GM19463 (cell line): Measurements from ENCODE around the gene FREM2.
A peak's percentile ranks its signal among the peaks of the same experiment; 100 is the strongest.

Source experiments
- ATAC-seq: cut with Tn5 transposase; IDR thresholded peaks from one replicate; pipeline ENCODE4 v1.9.1; 2021; ENCODE audit warnings: mild to moderate bottlenecking, moderate library complexity; ENCODE audit not compliant: unreplicated experiment

The FREM2 gene

DNA sequence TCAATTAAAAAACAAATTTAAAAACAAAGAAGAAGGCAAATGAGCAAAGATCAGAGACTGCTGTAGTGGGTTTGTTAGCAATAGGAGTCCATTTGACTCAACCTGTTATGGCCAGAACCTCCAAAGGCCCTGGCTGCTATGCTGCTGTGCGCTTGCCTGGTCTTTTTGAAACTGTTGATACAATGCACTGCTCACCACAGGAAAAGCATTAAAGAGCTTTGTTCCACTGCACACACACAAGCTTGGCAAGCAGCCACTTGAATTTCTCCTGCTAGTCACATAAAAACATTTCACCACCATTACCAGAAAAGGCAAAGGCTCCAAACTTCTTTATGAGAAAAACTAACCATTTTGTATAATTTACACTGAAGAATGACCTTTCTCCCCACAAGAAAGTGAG is 132.2 kb downstream of the FREM2 start:
- ATAC-seq = no peak

DNA sequence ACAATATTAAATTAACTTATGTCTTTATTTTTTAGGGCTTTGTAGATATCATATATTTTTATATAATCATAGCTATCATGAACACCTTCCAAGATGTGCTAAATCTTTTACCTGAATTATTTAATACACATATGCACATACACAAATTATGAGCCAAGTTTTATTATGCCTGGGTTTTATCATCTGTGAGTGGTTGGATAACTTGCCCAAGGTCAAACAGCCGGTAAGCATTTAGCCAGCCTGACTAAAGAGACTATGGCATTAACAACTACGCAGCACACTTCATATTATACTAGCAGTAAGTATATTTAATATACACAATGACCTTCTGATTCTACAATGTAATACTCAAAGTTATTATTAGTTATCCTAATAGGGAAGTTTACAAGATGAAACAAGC is 132.7 kb downstream of the FREM2 start:
- no peak for ATAC-seq

DNA sequence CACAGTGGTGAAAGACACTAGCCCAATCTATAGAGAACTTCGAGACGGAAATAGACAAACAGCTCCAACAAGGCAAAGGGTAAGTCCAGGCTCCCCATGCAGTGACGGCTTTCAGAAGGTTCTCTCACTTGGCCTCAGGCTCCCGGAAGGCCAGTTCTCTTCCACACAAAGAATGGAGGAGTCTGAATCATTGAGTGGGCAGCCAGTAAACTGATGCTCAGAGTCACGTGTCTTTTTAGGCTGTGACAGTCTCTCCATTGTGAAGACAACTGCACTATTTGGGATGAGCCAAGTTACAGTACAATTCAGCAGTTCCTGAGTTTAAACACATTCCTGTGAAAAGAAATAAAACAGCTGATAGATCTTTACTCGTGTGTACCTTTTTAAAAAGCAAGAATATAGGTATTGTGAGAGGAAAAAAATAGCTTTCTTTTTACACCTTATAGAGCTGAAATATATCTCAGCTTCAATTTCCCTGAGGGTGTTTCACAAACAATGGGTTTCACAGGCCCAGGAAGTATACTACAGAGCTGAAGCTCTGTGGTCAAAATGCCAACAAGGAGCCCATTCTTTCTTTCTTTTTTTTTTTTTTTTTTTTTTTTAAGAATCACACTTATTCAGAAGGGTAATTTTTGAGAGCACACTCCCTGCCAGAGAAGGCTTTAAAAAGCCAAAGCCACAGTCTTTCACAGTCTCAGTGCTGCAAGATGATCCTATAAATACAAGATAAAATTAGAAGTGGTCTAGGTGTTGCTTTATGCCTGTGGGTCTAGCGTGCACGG is 135.1 kb downstream of the FREM2 start:
- no peak for ATAC-seq

DNA sequence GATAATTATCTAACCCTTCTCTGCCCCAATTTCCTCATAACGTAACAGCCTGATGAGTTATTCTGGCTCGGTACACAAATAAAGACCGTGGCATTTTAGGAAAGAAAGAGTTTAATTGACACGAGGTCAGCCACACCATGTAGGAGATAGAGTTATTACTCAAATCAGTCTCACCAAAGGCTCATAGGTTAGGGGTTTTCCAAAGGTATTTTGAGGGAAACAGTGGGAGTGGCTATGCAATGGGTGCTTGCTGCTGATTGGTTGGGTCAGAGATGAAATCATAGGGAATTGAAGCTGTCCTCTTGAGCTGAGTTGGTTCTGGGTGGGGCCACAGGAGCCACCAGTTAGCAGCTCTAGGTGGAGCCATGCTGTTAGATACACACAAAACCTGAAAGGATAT is 137.5 kb downstream of the FREM2 start:
- ATAC-seq = peak; percentile 73

DNA sequence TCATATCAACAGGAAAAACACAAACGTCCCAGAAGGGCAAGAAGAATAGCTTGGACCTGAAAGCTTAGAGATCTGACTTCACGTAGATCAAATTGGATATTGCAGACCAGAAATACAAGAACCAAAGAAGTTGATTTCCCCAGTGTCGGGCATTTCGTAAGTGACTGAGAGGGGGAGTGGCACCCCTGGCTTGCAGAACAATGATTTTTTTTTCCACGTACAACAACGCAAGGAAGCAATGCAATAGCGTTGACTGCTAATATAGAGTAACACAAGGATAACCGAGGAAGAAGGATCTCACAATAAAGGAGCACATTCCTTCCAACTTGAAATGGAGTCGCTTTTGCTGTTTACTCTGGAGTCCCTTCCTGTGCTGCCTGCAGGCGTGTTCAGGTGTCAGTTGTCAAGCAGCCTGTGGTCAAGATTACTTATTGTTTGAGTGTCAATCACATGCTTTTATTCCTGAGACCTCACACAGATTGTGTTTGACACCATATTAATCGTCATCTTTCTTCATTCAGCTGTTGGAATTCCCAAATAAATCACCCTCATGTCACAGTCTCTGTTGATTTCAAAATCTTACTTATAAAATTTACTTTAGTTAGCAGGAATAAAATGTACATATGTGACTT is 139.4 kb downstream of the FREM2 start:
- no peak for ATAC-seq

DNA sequence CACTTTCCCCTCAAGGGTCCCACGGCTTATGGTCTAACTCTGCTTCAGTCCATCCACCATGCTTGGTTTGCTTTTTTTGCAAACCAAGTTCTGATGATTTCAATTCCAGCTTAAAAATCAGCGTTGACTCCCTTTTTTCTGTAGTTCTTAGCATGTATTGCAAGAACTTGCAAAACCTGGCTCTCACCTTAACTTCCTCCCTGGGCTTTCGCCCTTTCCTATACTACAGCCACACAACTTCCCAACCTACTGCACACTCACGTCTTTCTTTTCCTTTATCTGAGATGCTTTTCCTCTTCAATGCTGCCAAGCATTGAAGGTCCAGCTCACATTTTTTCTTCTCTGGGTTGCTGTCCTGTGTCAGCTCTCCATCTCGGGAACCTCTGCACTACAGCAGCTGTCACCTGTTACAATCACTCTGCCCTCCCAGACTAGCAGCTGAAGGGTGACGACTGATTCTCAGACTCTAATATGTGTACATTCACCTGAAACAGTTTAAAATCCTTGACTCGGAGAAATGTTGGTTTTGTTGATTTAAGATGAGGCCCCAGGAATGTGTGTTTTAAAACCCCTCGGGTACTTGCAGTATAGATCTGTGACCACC is 143.7 kb downstream of the FREM2 start:
- no peak for ATAC-seq

DNA sequence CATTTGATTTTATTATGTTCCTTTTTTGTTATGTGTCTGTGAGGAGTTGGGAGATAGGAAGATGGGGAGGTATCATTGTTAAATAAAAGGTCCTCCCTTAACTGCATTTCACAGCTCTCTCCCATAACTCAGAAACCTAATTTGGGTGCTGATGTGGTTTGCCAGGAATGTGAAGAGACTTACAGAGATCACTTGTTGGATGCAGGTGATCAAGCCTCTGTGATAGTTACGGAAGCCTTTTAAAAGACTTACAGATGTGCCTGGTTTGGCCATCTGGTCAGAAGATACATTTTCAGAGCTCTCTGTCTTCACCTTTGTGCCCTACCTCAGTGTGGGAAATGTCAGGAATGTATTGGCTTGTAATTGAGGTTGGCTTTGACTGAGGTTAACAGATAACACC is 157.7 kb downstream of the FREM2 start:
- ATAC-seq = no peak

DNA sequence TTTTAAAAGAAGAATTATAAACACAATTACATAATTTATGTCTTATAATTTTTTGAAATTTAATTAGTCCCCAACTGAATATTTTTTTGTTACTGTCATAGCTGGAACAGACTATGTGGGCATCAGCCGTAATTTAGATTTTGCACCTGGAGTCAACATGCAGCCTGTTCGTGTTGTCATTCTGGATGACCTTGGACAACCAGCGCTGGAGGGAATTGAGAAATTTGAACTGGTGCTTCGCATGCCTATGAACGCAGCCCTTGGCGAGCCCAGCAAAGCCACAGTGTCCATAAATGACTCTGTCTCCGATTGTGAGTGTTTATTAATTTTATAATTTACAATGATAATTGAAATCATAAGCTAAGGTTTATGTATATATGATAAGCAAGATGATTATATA is 161.5 kb downstream of the FREM2 start:
- ATAC-seq = no peak

DNA sequence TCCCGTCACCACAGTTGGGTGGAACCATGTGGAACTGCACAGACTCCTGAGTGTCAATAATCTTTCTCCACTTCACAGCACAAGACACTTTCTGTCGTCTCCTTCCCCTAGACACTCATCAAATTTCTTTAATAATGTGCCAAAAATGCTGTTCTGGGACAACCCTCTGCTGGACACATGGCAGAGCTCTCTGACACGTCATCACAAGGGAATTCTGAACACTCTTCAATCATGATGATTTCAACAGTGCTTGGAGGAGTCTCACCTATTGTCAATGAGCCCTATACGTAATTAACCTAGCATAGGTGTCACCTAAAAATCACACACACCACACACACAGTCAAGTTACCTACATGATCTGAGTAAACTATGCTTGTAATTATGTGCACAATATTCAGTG is 162.4 kb downstream of the FREM2 start:
- no peak for ATAC-seq

DNA sequence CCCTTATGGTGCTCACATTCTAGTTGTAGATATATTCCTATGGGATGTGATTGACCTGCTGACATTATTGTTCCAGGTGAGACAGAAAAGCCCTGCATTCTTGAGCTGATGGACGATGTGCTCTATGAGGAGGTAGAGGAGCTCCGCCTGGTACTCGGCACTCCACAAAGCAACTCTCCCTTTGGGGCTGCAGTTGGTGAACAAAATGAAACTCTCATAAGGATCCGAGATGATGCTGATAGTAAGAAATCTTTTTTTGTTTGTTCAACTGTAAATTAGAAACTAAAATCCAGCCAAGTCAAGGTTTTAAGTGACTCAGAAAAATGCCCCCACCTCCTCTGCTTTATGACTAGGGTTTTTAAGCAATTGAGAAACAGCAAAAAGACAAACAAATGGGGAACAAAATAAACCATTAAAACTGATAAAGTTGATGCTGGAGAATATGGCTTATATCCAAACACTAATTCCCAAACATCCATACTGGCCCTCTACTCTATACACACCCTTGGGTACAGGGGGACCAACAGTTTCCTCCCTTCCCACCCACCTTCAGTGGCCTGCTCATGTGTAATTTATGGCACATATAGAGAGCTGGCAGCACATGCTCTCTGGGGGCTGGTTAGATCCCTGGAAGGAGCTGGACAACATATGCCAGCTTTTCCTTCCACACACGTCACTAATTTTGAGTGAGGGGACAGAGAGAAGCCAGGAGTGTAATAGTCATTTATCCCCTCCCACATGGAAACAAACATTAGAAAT is 164.2 kb downstream of the FREM2 start:
- peak; percentile 70 for ATAC-seq

DNA sequence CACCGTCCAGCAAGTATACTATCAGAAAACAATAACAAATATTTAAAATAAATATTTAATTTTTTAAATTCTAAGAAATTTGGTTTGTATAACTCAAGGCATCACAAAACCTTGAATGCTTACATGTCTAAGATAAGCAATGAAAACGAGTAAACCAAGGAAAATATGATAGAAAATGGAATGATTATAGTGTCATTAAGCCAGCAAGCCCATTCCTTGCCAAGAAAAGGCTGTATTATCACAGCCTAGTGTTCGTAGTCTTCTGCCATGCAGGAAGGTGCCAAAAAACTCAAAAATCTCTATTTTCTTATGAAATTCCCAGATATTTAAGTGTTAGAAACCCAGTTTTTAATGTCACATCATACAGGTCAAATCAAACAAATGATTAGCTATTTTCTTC is 167.3 kb downstream of the FREM2 start:
- ATAC-seq = no peak

DNA sequence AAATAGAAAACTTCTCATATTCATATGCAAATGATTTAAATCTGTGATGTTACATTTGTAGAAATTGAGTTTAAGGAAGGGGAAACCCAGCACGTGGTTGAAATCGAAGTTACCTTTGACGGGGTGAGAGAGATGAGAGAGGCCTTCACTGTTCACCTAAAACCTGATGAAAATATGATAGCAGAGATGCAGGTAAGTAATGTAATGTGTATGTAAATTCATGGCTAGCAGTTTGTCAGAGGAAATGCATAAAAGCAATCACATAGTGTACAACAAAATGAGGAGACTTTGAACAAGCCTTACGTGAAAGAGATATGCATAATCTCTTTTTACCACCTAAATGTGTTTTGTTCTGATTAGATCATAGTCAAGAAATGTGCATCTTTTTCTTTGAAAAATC is 169.2 kb downstream of the FREM2 start:
- no peak for ATAC-seq

DNA sequence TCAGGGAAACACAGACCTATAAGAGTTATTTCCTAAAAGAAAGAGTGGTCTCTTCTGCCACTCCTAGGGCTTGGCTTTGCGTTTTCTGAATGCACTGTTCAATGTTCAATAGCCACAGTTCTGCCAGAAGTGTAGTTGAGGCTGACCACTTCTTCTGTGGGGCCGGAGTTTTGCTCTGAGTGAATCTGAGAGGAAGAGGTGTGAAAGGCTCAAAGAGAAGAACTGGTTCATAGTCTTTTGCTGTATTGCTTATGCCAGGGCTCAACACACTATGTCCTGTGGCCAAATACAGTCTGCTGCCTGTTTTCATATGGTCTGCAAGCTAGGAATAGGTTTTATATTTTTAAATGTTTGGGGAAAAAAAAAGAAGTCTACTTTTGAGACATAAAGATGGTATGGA is 175.6 kb downstream of the FREM2 start:
- ATAC-seq = peak; percentile 51

DNA sequence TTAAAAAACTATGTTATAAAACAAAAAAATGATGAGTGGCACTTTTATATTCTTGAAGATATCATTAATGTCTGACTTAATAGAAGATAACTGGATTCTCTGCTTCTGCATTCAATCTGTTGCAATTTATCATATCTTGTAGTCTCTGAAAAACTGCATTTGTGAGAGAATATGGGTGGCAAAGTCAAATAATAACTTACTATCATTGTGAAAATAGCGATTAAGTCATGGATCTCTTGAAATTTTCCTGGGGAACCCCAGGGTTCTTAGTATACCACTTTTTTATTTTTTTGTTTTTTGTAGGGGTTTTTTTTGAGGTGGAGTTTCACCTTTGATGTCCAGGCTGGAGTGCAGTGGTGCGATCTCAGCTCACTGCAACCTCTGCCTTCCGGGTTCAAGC is 176.7 kb downstream of the FREM2 start:
- ATAC-seq = no peak

DNA sequence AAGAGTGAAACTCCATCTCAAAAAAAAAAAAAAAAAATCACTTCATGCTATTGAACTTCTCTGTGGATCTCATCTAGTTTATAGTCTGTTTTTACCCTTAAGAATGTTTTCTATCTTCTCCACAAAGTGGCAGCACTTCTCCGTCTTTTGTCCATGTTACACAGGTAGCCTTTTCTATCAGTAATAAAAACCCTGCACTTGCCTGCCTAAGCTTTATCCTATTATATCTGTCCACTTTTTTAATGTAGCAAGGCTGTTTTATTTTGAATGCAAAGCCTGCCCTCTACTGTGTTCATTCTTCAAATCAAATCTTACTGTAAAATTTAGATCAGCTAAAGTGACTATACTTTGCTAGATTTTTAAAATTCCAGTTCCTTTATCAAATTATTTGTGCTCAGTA is 179.8 kb downstream of the FREM2 start:
- no peak for ATAC-seq

DNA sequence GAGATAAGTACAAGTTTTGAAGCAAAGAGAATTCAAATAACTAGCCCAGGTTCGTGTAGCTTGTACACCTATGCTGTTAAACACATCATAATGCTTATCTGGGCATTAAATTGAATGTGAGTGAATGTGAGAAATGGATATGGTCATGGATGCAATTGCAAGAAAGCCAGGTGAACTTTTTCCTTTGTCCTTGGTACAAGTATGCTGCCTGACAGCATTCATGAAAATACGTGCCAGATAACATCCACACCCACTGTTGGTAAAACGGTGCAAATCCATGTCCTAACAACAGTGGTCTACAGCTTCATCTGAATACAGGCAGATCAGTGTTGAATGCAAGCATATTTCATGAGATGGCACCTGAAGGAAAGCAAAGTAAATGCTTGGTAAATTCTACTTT is 181.5 kb downstream of the FREM2 start:
- no peak for ATAC-seq

DNA sequence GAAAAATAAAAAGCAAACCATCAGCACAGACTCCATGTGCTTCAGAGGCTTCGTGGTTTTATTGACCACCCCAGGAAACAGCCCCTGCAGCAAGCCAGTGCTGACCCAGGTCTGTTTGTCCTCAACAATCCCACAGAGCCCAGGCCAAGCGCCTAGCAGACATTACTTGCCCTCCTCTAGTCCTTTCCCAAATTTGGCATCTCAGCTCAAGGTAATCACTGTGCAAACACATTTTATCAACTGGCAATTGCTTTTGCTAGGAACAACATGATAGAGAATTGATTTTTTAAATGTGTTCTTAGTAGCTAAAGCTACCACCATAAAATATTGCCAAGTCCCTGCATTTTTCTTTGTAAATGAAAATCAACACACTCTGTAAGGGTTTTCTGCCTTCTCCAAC is 182.0 kb downstream of the FREM2 start:
- ATAC-seq = no peak

DNA sequence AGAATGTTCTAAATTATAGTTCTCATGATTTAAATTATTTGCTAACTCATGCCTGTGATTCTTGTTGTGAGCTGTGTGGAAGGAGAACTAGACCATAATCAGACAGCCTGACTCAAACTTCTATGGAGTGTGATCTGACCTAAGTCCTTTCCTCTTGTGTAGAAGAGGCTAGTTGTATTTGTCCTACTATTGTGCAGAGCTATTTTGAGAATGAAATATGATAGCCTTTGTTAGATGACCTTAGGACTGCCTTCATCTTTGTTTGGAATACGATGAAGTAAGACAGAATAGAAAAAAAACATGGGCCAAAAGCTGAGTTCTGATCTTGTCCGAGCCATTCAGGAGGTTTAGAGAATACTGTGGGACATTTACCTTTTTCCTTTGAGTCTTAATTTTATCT is 184.4 kb downstream of the FREM2 start:
- ATAC-seq = no peak

DNA sequence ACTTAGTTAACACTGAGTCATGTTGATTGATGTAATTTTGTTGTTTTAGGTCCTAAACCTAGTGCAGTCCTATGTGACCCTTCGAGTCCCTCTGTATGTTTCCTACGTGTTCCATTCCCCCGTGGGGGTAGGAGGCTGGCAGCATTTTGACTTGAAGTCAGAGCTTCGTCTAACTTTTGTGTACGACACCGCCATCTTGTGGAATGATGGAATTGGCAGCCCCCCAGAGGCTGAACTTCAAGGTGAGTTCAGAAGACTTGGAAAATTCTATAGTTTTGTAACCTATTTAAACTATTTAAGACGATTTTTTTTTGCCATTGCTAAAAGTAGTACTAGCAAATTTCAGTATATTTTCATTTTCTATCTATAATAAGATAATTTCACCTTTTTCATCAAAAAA is 185.8 kb downstream of the FREM2 start:
- peak; percentile 78 for ATAC-seq

DNA sequence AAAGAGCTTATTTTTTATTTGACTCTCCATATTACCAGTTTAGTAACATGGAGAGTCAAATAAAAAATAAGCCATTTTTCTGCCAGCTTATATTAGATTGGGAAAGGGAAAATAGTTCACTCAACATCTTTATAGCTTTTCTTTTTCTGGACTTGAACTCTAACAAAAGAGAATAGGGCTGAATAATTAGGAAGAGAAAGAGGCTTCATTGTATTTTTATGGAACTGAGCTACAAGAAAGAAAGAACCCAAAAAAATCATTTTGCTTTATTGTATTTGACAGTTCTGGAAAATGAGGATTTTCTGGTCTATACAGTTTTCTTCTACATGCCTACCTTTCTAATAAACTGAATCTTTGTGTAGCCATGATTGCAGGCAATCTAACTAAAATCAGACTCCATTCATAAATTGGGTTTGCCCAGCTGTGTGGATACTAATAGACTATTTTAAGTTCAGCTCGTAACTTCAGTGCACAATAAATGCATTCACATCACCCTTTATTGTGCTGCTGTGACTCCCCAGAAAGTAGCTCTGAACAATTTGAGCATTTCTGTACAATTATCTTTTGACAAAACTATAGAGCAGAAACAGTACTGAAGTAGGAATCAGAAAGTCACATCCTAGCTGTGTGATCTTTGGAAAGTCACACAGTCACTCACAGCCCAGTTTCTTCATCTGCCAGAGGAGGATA is 188.5 kb downstream of the FREM2 start:
- ATAC-seq = no peak

DNA sequence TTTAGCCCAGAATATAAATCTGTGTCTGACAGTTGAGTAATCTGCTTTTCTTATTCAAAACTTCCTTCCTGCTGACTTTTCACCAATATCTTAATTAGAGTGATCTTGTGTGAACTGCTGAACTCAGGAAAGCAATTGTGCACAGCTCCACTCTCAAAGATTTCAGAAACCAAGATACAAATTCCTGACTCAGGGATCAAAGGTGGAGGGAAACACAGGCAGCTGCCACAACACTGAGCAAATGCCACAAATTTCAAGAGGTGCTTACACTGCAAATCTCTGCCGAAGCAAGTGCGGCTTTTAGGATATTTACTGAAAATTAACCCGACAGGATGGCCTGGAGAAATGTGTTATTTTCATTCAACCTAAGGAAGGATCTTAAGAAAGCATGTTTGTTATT is 192.4 kb downstream of the FREM2 start:
- ATAC-seq = no peak
